HG02798 (cell line): ENCODE measurements around the gene ACTR8.

Experiments
- ATAC-seq: cut with Tn5 transposase; IDR thresholded peaks from one replicate; pipeline ENCODE4 v1.9.1; 2021; ENCODE audit warnings: mild to moderate bottlenecking; ENCODE audit not compliant: unreplicated experiment, poor library complexity

Gene ACTR8

GRCh38 chr3:53818221-53819162, 63.5 kb downstream of the ACTR8 start:
- no peak for ATAC-seq

GRCh38 chr3:53817809-53818208, 64.1 kb downstream of the ACTR8 start:
- ATAC-seq, result no peak

GRCh38 chr3:53817211-53817610, 64.7 kb downstream of the ACTR8 start:
- ATAC-seq, result no peak
